Stimulated activated CD8-positive, alpha-beta memory T cell treated with anti-CD3 and anti-CD28 coated beads, Interleukin-2, amount 100 ng/mL, for 48 hours (primary cell): ENCODE results near the gene PEX11G.

ENCODE experiments used
- DNase-seq, 2 donors: peaks; one replicate each; pipeline ENCODE4 v3.0.0-alpha.2; 2020; ENCODE audit warnings: low read depth in 2 of 2

Gene PEX11G

DNA sequence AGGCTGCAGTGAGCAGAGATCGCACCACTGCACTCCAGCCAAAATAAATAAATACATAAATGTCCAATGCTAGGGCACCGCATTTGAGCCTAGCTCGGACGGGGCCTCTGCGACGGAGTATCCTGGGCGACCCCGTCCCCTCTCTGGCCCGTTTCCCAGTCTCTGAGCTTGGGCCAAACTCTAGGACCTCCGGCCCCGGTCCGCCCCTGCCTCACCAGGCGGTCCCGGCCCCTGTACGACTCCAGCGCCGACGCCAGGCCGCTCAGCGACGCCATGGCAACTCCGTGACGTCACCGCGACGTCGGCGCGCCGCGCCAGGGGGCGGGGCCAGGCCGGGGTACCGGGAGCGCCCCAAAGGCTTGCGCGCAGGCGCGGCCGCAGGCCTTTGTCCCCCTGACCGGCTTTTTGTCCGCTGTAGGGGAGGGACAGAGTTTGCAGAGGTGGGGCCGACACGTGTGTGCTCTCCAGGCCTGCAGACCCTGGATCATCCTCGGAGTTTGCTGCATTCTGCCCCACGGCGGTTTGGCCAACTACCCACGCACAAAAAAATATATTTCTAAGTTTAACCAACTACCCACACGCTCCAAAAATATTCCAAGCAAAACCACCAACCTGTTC lies at the start of gene PEX11G:
Gene PEX11G, minus strand, starts transcription at position 300 of the 618 bp plus-strand sequence. Its CDS starts 25 bp downstream, at position 275.
- peak; percentile 89 to 90 for DNase-seq

DNA sequence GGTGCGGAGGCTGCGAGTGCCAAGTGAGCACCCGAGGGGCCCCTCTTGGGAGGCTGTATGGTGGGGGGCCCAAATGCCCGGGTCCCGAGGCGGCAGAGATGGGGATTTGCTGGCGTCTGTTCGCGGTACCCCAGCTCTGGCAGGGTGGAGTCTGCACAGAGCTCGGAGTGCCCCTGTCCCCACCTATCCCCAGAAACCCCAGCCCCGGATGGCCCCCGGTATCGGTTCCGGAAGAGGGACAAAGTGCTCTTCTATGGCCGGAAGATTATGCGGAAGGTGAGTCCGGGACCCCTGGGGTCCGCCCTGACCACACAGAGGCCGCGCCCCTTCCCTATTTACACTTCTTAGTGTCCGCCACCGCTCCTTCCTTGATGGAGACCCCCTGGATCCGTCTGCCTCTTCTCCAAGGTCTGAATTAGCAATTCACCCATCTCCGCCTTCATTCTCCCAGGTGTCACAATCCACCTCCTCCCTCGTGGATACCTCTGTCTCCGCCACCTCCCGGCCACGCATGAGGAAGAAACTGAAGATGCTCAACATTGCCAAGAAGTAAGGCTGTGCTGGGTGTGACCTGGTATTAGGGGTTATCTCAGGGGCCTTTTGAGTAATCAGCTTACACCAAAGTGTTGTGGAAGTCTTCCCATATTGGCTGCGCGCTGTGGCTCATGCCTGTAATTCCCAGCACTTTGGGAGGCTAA lies 47.3 kb upstream of the PEX11G start:
- no peak for DNase-seq

DNA sequence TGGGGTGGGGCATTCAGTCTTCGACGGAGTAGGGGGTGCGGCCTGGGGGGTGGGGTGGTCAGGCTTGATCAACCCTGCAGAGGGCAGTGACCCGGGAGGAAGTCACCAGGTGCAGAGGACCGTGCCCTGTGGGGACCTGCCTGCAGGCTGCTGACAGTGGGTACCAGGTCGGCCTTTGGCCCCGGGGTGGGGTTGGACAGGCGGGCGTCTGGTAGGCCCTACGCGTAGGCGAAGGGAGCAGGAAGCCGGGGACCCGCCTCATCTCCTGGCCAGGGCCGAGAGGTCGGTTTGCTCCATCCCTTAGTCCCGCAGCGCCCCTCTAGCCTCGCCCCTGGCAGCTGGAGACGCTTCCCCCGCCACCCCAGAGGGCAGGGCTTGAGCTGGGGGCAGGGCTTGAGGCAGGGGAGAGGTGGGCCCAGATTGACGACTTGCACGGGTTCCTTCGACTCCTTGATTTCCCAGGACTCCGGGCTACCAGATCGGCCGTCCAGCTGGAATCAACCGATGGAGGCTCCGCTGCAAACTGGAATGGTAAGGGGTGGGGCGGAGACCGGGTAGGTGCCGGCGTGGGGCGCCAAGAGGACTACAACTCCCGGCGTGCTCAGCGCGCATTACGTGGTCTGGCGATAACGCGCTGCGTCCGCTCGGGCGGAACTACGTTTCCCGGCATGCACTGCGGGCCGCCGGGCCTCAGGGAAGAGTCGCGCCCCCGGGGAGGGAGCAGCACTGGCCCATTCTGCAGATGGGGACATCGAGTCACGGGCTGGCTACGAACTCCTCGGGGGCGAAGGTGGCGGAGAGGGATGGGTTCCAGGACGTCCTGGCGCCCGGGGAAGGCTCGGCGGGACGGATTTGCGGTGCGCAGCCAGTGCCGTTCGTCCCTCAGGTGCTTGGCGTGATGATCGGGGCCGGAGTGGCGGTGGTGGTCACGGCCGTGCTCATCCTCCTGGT lies 46.5 kb upstream of the PEX11G start, which contains the start of gene PNPLA6:
Gene PNPLA6, plus strand, starts transcription at position 671 of the 951 bp plus-strand sequence. Its CDS starts 72 bp downstream, at position 743.
- peak; percentile 91 to 92 for DNase-seq

DNA sequence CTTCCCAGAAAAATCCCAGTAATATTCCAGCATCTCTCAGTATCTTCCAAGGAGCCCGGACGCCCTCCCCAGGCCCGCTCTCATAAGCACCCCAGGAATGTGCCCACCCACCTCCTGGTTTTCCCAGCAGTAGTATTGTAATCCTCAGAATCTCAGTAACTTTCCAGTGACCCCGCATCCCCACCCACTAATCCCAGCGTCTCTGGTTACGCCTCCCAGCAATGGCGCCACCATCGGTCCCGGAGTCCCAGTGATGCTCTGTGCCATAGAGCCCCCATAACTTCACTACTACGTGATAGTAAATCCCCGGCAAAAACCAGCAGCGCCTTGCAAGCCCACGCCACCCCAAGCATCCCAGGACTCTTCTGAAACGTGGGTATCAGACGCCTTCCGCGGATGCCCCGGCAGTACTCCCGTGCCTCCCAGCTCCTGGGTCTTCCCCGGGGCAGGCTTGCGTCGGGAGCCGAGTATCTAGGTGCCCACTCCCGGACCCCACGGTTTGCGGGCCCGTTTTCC lies 45.8 kb upstream of the PEX11G start:
- peak in 1 of 2 donors; percentile 23 for DNase-seq

DNA sequence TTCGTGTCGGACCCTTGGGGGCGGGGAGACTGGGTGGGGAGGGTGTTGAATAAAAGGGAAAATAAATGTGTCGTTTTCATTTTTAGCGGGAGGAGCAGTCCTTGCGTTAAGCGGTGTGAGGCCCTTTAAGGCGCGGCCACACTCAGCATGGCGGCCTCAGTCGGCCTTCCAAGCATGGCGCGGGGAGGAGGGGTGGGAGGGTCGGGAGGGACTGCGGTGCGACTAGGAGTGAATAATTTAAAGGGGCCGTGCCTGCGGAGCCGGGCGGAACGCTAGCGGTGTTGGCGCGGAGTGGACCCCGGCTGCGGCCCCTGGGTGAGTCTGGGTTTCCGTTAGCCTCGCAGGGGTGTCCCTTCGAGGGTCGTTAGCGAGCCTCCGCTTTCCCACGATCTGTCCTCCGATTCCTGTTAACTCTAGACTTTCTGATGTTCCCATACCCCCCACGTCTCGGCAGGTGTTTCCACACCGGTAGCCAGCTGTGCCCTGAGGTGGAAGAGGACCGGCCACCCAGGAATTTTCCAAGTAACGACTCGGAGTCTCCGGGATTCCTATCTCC lies 45.2 kb upstream of the PEX11G start:
- peak; percentile 71 to 74 for DNase-seq

DNA sequence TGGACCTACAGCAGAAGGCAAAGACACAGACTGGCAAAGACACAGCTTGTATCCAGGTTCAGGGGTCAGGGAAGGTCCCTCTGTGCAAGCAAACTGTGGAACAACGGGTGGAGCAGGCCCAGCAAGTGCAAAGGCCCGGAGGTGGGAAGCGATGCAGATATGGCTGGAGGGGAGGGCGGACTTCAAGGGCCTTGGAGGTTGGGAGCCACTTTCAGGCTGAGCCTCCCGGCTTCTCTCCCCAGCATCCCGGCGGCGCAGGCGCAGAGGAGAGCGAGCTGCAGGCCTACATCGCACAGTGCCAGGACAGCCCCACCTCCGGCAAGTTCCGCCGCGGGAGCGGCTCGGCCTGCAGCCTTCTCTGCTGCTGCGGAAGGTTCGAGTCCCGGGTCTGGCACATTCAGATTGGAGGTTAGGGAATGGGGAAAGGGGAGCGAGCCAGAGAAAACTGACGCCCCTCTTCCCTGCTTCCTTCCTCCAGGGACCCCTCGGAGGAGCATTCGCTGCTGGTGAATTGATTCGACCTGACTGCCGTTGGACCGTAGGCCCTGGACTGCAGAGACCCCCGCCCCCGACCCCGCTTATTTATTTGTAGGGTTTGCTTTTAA lies 44.5 kb upstream of the PEX11G start:
- DNase-seq = no peak

DNA sequence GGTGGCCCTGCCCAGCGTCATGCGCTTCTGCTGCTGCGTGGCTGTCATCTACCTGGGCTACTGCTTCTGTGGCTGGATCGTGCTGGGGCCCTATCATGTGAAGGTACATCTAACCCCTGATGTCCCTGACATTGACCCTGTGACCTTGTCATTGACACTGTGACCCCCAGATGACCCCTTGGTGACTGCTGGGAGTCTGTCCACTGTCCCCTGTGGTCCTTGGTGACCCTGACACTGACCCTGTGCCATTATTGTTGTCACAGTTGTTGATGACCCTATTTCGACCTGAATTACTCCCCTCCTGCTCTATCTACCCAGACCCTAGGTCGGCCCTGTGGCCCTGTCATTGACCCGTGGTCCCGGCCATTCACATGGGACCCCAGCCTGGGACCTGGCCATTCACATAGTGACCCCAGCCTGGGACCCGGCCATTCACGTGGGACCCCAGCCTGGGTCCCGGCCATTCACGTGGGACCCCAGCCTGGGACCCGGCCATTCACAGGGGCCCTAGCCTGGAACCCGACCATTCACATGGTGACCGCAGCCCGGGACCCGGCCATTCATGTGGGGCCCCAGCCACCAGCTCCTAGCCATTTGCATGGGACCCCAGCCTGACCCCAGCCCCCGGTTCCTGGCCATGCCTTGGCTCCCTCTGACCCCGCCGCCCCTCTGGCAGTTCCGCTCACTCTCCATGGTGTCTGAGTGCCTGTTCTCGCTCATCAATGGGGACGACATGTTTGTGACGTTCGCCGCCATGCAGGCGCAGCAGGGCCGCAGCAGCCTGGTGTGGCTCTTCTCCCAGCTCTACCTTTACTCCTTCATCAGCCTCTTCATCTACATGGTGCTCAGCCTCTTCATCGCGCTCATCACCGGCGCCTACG lies 41.0 kb upstream of the PEX11G start:
- no peak for DNase-seq

DNA sequence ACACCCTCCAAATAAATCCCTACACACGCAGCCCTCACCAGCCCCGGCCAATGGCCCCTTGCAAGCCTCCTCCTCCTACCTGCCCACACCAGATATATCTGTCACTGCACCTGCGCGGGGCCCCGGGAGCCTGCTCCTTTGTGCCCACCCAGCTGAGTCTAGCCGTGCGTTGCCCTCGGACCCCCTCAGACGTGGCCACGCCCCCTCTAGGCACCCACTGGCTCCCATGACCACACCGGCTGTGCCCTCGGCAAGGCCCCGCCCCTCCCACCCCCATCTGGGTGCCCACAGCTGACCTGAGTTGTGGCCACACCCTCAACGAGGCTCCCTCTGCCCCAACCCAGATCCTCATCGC lies 40.4 kb upstream of the PEX11G start:
- no peak for DNase-seq

DNA sequence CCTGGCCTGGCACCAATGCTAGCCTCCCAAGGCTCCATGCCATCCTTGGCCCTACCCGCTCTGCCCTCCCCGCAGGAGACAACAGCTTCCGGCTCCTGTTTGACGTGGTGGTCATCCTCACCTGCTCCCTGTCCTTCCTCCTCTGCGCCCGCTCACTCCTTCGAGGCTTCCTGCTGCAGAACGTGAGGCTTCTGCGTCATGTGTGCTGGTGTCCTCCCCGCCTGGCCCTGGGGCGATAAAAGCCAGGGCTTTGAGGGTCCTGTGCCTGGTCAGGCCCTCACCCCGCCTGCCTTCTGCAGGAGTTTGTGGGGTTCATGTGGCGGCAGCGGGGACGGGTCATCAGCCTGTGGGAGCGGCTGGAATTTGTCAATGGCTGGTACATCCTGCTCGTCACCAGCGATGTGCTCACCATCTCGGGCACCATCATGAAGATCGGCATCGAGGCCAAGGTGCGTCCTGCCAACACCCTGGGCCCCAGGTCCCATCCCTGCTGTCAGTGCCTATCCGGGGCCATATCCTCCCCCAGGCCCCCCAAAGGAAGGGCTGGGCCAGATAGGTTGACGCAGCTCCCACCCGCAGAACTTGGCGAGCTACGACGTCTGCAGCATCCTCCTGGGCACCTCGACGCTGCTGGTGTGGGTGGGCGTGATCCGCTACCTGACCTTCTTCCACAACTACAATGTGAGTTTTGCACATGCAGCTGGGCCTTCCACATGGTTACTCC lies 39.8 kb upstream of the PEX11G start:
- no peak for DNase-seq

DNA sequence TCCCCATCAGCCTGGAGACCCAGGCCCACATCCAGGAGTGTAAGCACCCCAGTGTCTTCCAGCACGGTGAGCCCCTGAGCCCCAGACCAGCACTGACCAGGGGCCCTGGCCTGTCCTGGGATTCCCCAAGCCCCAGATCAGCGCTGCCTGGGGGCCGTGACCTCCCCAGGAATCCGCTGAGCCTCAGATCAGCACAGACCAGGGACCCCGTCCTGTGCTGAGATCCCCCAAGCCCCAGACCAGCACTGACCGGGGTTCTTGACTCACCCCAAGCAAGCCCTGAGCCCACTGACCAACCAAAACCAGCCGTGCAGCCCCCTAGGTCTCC lies 39.3 kb upstream of the PEX11G start:
- DNase-seq = no peak

DNA sequence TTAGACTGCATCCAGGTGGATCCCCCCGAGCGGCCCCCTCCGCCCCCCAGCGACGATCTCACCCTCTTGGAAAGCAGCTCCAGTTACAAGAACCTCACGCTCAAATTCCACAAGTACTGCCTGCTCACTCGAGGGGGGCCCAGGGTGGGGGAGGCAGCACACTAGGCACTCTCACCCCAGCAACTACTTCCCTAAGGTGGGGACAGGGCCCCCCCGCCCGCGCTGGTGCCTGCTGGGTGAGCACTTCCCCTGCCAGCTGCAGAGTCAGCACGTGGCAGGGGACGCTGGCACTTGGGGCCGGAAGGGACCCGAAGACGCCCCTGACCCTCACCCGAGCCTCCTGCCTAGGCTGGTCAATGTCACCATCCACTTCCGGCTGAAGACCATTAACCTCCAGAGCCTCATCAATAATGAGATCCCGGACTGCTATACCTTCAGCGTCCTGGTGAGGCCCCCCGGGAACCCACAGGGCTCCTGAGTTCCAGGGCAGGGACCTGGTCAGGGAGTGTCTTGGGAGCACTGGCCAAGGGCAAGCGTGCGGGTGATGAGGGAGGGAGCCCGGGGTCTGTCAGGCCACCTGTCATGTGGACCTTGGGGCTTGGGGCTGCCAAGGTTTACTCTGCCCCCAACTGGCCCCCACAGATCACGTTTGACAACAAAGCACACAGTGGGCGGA lies 38.8 kb upstream of the PEX11G start:
- DNase-seq = no peak

DNA sequence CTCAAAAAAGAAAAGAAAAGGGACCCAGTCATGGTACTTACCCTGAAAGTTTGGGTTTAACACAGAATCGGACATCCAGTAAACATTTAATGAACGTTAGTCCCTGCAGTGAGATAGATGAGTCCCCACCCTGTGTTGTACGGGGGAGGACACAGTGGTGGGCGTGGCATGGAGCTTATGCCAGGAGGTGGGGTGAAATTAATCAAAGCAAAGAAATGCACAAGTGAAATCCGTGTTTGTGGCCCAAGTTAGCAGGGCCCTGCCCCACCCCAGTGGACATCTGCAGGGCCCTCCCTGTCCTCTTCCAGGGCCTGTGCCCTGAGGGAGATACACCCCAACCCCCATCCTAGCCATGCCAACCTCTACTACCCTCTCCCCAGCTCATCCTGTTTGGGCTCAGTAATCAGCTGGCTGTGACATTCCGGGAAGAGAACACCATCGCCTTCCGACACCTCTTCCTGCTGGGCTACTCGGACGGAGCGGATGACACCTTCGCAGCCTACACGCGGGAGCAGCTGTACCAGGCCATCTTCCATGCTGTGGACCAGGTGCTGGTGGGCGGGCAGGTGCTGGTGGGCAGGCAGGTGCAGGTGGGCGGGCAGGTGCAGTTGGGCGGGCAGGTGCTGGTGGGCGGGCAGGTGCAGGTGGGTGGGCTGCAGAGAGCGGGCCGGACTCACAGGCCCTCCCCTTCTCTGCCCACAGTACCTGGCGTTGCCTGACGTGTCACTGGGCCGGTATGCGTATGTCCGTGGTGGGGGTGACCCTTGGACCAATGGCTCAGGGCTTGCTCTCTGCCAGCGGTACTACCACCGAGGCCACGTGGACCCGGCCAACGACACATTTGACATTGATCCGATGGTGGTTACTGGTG lies 37.5 kb upstream of the PEX11G start:
- DNase-seq = no peak

DNA sequence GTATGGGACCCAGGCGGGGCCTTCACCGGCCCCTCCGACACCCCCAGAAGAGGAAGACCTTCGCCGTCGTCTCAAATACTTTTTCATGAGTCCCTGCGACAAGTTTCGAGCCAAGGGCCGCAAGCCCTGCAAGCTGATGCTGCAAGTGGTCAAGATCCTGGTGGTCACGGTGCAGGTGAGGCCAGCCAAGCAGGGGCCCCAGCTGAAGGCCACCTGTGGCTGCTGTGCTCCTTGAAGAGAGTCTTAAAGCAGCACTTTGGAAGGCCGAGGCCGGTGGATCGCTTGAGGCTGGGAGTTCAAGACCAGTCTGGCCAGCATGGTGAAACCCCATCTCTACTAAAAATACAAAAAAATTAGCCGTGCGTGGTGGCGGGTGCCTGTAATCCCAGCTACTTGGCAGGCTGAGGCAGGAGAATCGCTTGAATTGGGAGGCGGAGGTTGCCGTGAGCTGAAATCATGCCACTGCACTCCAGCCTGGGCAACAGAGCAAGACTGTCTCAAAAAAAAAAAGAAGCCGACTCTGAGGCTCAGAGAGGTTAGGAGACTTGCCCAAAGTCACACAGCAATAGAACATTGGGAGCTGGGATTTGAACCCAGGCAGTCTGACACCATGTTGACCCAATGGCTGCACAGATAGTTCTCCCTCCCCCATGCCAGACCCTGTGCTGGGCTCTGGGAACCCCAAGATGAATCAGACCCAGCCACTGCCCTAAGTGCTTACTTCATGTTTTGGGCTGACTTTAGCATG lies 36.3 kb upstream of the PEX11G start:
- DNase-seq = no peak

DNA sequence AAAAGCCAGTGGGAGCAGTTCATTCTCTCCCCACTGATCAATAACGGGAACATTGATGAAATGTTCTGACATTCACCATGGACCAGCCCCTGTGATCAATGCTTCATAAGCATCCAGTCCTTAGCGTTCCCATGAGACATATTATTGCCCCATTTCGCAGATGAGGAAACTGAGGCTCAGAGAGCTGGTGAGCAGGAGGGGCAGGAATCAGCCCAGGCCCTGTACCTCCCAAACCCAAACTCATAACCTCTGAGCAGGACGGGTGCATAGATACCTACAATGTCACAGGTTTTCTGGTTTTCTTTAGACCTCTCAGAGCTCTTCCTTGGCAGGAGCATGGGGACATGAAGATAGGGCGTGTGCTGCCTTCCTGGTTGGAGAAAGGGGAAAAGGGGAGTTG lies 35.7 kb upstream of the PEX11G start:
- no peak for DNase-seq

DNA sequence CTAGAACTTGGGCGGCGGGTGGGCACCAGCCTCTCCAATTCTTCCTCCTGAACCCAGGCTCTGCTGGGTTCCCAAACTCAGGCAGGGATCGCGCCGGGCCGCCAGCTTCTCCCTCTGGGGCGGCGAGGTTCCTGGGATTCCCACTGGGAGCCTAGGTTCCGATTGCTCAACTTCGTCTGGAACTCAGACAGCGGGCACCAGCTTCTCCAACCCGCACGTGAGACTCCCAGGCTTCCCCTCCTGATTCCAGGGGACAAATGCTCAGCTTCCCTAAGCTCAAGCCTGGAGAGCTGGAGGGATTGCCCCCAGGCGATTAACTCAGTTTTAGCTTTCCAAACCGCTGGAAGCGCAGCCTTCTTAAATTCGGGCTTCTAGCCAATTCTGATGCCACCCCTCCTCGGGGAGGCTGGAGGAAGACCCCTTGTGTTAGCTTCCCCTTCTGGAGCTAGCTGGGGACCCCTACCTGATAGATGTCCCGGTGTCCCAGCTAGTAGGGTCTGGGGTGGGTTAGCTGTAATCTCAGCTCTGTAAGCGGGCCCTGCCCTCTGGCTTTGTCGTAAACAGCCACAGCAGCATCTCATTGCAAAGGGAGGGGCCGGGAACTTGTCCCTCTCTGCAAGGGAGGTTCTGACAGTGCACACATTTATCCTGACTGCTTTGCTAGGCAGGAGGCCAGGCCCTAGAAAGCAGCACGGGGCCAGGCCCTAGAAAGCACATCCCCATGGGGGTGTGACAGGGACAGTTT lies 34.3 kb upstream of the PEX11G start:
- DNase-seq = no peak

DNA sequence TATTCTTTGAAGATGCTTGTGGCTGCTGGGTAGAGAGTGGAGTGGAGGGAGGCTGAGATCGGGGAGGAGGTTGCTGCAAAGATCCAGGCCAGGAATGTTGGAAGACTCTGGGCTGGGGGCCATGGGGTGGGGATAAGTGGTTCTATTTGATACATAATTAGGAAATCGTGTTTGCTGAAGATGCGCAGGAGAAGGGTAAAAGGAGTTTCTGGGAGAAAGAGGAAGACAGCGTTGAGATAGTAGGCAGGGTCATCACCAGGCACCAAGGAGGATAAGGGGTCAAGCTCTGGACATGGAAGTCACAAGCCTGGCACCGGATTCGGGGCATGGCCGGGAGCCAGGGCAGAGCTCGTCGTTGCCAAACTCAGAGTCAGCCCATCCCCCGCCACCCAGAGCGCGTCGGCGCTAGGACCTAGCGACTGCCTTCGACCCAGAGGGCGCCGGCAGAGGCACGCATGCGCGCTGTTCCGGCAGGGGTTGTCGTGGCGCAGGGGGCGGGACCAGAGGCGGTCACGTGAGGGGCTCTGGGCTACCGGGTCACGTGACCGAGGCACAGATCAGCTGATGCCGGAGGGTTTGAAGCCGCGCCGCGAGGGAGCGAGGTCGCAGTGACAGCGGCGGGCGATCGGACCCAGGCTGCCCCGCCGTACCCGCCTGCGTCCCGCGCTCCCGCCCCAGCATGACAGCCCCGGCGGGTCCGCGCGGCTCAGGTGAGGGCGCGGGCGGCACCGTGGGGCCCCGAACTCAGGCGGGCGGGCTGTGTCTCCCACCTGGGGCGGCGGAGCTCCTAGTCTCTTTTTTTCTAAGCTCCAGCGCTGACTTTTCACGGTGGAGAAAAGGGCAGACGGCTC lies 33.5 kb upstream of the PEX11G start, which contains the start of gene MCOLN1:
Gene MCOLN1, plus strand, starts transcription at position 553 of the 851 bp plus-strand sequence. Its CDS starts 127 bp downstream, at position 680.
- peak; percentile 99 to 100 for DNase-seq
